Mesendoderm (in vitro differentiated cells): ENCODE results near the gene RNU1-3.
"Not testable (repeated sequence)": the region's sequence is repeated elsewhere in the genome, so short reads cannot be mapped to it uniquely, and the experiment has no call there.

Source experiments
- DNase-seq: peaks from one replicate; pipeline ENCODE4 v3.0.0; 2013
- H2AK5ac ChIP-seq: 2 replicates; pipeline ENCODE4 v1.6.1; 2013; ENCODE audit warnings: low read length, inconsistent platforms
- H2BK120ac ChIP-seq: 2 replicates; pipeline ENCODE4 v1.6.1; 2013; ENCODE audit warnings: low read depth, mild to moderate bottlenecking, low read length, moderate library complexity, mixed read lengths
- H2BK15ac ChIP-seq: replicated peaks from 2 replicates; pipeline ENCODE4 v1.6.1; 2013; ENCODE audit warnings: low read depth, mild to moderate bottlenecking, moderate library complexity
- H2BK5ac ChIP-seq: 2 replicates; pipeline ENCODE4 v1.6.1; 2013; ENCODE audit warnings: low read length, inconsistent platforms
- H3K18ac ChIP-seq: 2 replicates; pipeline ENCODE4 v1.6.1; 2013; ENCODE audit warnings: mild to moderate bottlenecking, low read length, mixed read lengths
- H3K23ac ChIP-seq: one replicate; pipeline ENCODE4 v1.6.1; 2013; ENCODE audit warnings: low read length
- H3K27ac ChIP-seq: 2 replicates; pipeline ENCODE4 v1.5.1; 2013; ENCODE audit warnings: low read depth, mild to moderate bottlenecking, inconsistent platforms, low read length, moderate library complexity
- H3K27me3 ChIP-seq: 2 replicates; pipeline ENCODE4 v1.6.1; 2013; ENCODE audit warnings: low read length, control low read depth, mild to moderate bottlenecking, inconsistent platforms; ENCODE audit not compliant: insufficient read depth, poor library complexity
- H3K36me3 ChIP-seq: 2 replicates; pipeline ENCODE4 v1.6.1; 2013; ENCODE audit warnings: low read length, inconsistent platforms; ENCODE audit not compliant: control insufficient read depth, insufficient read depth
- H3K4ac ChIP-seq: one replicate; pipeline ENCODE4 v1.6.1; 2013; ENCODE audit warnings: low read depth, mild to moderate bottlenecking, low read length, moderate library complexity
- H3K4me1 ChIP-seq: 2 replicates; pipeline ENCODE4 v1.6.1; 2013; ENCODE audit warnings: low read depth, low read length, inconsistent platforms; ENCODE audit not compliant: control insufficient read depth
- H3K4me2 ChIP-seq: 2 replicates; pipeline ENCODE4 v1.6.1; 2013; ENCODE audit warnings: low read length
- H3K4me3 ChIP-seq: 2 replicates; pipeline ENCODE4 v1.5.1; 2013; ENCODE audit warnings: mild to moderate bottlenecking, low read length
- H3K56ac ChIP-seq: one replicate; pipeline ENCODE4 v1.6.1; 2013; ENCODE audit warnings: low read length
- H3K79me1 ChIP-seq: 2 replicates; pipeline ENCODE4 v1.6.1; 2013; ENCODE audit warnings: low read length, inconsistent platforms
- H3K79me2 ChIP-seq: 2 replicates; pipeline ENCODE4 v1.6.1; 2013; ENCODE audit warnings: mild to moderate bottlenecking, low read length; ENCODE audit not compliant: control insufficient read depth, insufficient read depth
- H3K9ac ChIP-seq: 2 replicates; pipeline ENCODE4 v1.6.1; 2013; ENCODE audit warnings: low read length, inconsistent platforms
- H4K5ac ChIP-seq: one replicate; pipeline ENCODE4 v1.6.1; 2013; ENCODE audit warnings: low read length
- H4K8ac ChIP-seq: one replicate; pipeline ENCODE4 v1.6.1; 2013; ENCODE audit warnings: low read depth, mild to moderate bottlenecking, control low read depth, low read length, moderate library complexity
- WGBS: extraction: QIAGEN DNeasy Blood & Tissue Kit; methylation state at CpG from one replicate; pipeline ENCODE4 v1.1.7; 2013; ENCODE audit warnings: low lambda C conversion rate, missing lambda C conversion rate; ENCODE audit not compliant: insufficient coverage; ENCODE audit errors: extremely low coverage; 5-methylcytosine and 5-hydroxymethylcytosine counted together

The RNU1-3 gene

GRCh38 chr1:16642025-16642966, 24.5 kb downstream of the RNU1-3 start:
- not testable (repeated sequence) for H2AK5ac ChIP-seq, H2BK5ac ChIP-seq, H3K4ac ChIP-seq, H2BK120ac ChIP-seq, H3K56ac ChIP-seq, H3K4me2 ChIP-seq, H3K27ac ChIP-seq, H3K9ac ChIP-seq, H2BK15ac ChIP-seq, H3K4me3 ChIP-seq, H3K27me3 ChIP-seq, H4K5ac ChIP-seq, H3K79me2 ChIP-seq, H3K36me3 ChIP-seq, DNase-seq, H4K8ac ChIP-seq, H3K23ac ChIP-seq, H3K18ac ChIP-seq, H3K4me1 ChIP-seq
- WGBS = no CpG with 5 or more reads among the region's 9 CpGs
- peaks cover 16% of the 10 kb centered on the region for H3K79me1 ChIP-seq

GRCh38 chr1:16641159-16641975, 25.4 kb downstream of the RNU1-3 start:
- not testable (repeated sequence) for H3K56ac ChIP-seq, H4K5ac ChIP-seq, H3K4ac ChIP-seq, H2BK5ac ChIP-seq, H3K27me3 ChIP-seq, H2BK15ac ChIP-seq, H3K4me1 ChIP-seq, H2AK5ac ChIP-seq, H2BK120ac ChIP-seq, H3K4me2 ChIP-seq, H3K27ac ChIP-seq, H3K36me3 ChIP-seq, H3K23ac ChIP-seq, H3K18ac ChIP-seq, H4K8ac ChIP-seq, H3K9ac ChIP-seq, H3K79me2 ChIP-seq, H3K4me3 ChIP-seq, DNase-seq
- no CpG with 5 or more reads among the region's 8 CpGs for WGBS
- peaks cover 20% of the 10 kb centered on the region for H3K79me1 ChIP-seq

GRCh38 chr1:16639091-16640031, 27.4 kb downstream of the RNU1-3 start:
- peak; percentile 89 for DNase-seq
- H3K18ac ChIP-seq, H4K5ac ChIP-seq, H3K36me3 ChIP-seq, H2BK120ac ChIP-seq, H2BK15ac ChIP-seq, H3K23ac ChIP-seq, H2AK5ac ChIP-seq, H3K79me2 ChIP-seq, H4K8ac ChIP-seq, H3K27me3 ChIP-seq, H3K4me3 ChIP-seq, H2BK5ac ChIP-seq, H3K4me1 ChIP-seq, H3K9ac ChIP-seq, H3K4me2 ChIP-seq, H3K4ac ChIP-seq, H3K56ac ChIP-seq: not testable (repeated sequence)
- WGBS = no CpG with 5 or more reads among the region's 11 CpGs
- Histone ChIP-seq H3K79me1 (peaks cover 20% of the 10 kb centered on the region), H3K27ac (peak overlapping the region; percentile 37)

- not testable (repeated sequence) for H3K27me3 ChIP-seq, H2AK5ac ChIP-seq, H4K5ac ChIP-seq, H3K56ac ChIP-seq, H3K36me3 ChIP-seq, H2BK5ac ChIP-seq, H2BK15ac ChIP-seq, H3K4me2 ChIP-seq, H3K23ac ChIP-seq, H3K4ac ChIP-seq, H3K79me2 ChIP-seq, H3K4me1 ChIP-seq, H3K9ac ChIP-seq, H3K18ac ChIP-seq, H2BK120ac ChIP-seq, H3K4me3 ChIP-seq, H4K8ac ChIP-seq, H3K27ac ChIP-seq, DNase-seq
- peaks cover 13% of the 10 kb centered on the region for H3K79me1 ChIP-seq
- no CpG with 5 or more reads among the region's 6 CpGs for WGBS
Observed at GRCh38 chr1:16637941-16638778, 28.6 kb downstream of the RNU1-3 start.
